Suprapubic skin (tissue), 4 donors: ENCODE data around the gene GBX2.

ENCODE experiments used
- EP300 ChIP-seq: sonication (generic); formaldehyde crosslinking; IDR thresholded peaks from one replicate; pipeline ENCODE4 v1.6.1; 2017; ENCODE audit warnings: antibody characterized with exemption
- POLR2A ChIP-seq, 2 donors: fragments of 450-650 bp; IDR thresholded peaks; one replicate each; pipeline ENCODE4 v1.6.1; 2017; ENCODE audit warnings: antibody characterized with exemption in 2 of 2, mild to moderate bottlenecking in 2 of 2, moderate library complexity in 2 of 2
- POLR2AphosphoS5 ChIP-seq, 3 donors: sonication (generic); formaldehyde crosslinking; IDR thresholded peaks; one replicate each; pipeline ENCODE4 v1.6.1; 2017; ENCODE audit warnings: antibody characterized with exemption in 3 of 3
- TF ChIP-seq, protein P1 (sequence below), 2 donors: fragments of 200-600 bp in 1 of 2; fragments of 450-650 bp in 1 of 2; sonication (generic) in 1 of 2; IDR thresholded peaks; one replicate each; pipeline ENCODE4 v1.5.1; 2016 to 2019; ENCODE audit warnings: antibody characterized with exemption in 2 of 2, mild to moderate bottlenecking in 1 of 2, moderate library complexity in 1 of 2

DNA sequence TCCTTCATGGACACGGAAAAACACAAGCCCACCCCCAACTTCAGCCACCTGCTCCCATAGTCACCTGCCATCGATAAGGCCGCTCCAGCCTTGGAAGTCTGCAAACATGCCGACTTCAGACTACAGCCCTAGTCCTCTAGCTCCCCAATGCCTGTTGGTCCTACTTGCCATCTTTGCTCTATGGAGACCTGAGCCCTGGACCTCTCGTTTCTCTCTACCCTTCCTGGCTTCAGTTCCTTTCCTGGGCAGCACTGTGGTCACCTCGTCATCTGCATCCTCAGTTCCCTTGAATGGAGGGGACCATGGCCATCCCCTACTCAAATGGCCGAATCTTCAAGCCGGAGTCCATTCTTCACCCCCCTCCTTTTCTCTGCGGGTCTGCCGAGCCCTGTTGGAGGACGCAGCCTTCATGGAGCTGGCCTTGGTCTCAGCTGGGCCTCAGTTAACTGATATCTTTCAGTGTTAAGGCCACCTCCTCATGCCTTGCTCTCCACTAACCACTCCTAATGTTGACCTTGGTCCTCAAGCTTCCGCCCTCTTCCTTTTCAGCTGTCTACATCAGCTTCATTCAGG, 47.7 kb upstream of the GBX2 start:
- TF ChIP-seq, protein P1, sequence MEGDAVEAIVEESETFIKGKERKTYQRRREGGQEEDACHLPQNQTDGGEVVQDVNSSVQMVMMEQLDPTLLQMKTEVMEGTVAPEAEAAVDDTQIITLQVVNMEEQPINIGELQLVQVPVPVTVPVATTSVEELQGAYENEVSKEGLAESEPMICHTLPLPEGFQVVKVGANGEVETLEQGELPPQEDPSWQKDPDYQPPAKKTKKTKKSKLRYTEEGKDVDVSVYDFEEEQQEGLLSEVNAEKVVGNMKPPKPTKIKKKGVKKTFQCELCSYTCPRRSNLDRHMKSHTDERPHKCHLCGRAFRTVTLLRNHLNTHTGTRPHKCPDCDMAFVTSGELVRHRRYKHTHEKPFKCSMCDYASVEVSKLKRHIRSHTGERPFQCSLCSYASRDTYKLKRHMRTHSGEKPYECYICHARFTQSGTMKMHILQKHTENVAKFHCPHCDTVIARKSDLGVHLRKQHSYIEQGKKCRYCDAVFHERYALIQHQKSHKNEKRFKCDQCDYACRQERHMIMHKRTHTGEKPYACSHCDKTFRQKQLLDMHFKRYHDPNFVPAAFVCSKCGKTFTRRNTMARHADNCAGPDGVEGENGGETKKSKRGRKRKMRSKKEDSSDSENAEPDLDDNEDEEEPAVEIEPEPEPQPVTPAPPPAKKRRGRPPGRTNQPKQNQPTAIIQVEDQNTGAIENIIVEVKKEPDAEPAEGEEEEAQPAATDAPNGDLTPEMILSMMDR (IDR thresholded peaks at IDR 0.05), result no peak
- TF ChIP-seq POLR2A (IDR thresholded peaks at IDR 0.05) (no peak), POLR2AphosphoS5 (IDR thresholded peaks at IDR 0.05) (no peak), EP300 (no peak)
